HepG2 (cell line): ENCODE results near the gene COG4. TPM values are rescaled to one million over a fixed set of nuclear protein-coding genes. Genes with fewer than 3 reads are reported as not detected.

Experiments used
- ADNP ChIP-seq: sonication (generic); formaldehyde crosslinking; IDR thresholded peaks from 2 replicates; pipeline ENCODE4 v1.4.0; 2020; ENCODE audit warnings: missing genetic modification reagents
- BCL6 ChIP-seq: IDR thresholded peaks from 2 replicates; pipeline ENCODE4 v1.6.1; 2016; ENCODE audit warnings: missing genetic modification reagents, missing compliant biosample characterization
- BORCS8-MEF2B ChIP-seq: sonication (generic); formaldehyde crosslinking; IDR thresholded peaks from 2 replicates; pipeline ENCODE4 v1.8.0; 2022; ENCODE audit warnings: mild to moderate bottlenecking, missing genetic modification reagents
- CERS6 ChIP-seq: sonication (generic); formaldehyde crosslinking; IDR thresholded peaks from 2 replicates; pipeline ENCODE4 v1.5.0; 2020; ENCODE audit warnings: missing genetic modification reagents
- DBP ChIP-seq: sonication (generic); formaldehyde crosslinking; IDR thresholded peaks from 2 replicates; pipeline ENCODE4 v1.4.0; 2020; ENCODE audit warnings: missing genetic modification reagents; ENCODE audit errors: not compliant biosample characterization
- HNF4G ChIP-seq, 2 experiments: sonication (generic) in 1 of 2; formaldehyde crosslinking in 1 of 2; IDR thresholded peaks; 2 replicates each; pipeline versions ENCODE4 v1.4.0 to v1.6.1; 2011 to 2020; ENCODE audit warnings: borderline replicate concordance in 2 of 2, low read depth in 2 of 2, mild to moderate bottlenecking in 2 of 2, low read length in 1 of 2, missing genetic modification reagents in 1 of 2, moderate library complexity in 1 of 2
- HNRNPH1 ChIP-seq: fragments of 200-400 bp; formaldehyde crosslinking; optimal IDR thresholded peaks from 2 replicates; pipeline ENCODE3; 2017; ENCODE audit warnings: mild to moderate bottlenecking, low read depth, low read length
- JUND ChIP-seq: sonication (generic); formaldehyde crosslinking; IDR thresholded peaks from 2 replicates; pipeline ENCODE4 v1.8.0; 2022; ENCODE audit warnings: mild to moderate bottlenecking, missing genetic modification reagents
- MATR3 ChIP-seq: sonication (generic); formaldehyde crosslinking; IDR thresholded peaks from 2 replicates; pipeline ENCODE4 v1.4.0; 2020; ENCODE audit warnings: missing genetic modification reagents
- MED1 ChIP-seq: sonication (generic); formaldehyde crosslinking; IDR thresholded peaks from 2 replicates; pipeline ENCODE4 v1.4.0; 2020; ENCODE audit warnings: missing genetic modification reagents
- MEF2D ChIP-seq: sonication (generic); formaldehyde crosslinking; IDR thresholded peaks from 2 replicates; pipeline ENCODE4 v1.5.1; 2020; ENCODE audit warnings: mild to moderate bottlenecking, missing genetic modification reagents
- MYC ChIP-seq: sonication (generic); formaldehyde crosslinking; IDR thresholded peaks from 2 replicates; pipeline ENCODE4 v1.9.0; 2021; ENCODE audit warnings: missing genetic modification reagents, borderline replicate concordance
- PRPF4 ChIP-seq: fragments of 200-400 bp; formaldehyde crosslinking; IDR thresholded peaks from 2 replicates; pipeline ENCODE4 v1.6.1; 2016; ENCODE audit warnings: low read length, low read depth; ENCODE audit not compliant: poor library complexity, severe bottlenecking
- RBM22 ChIP-seq: fragments of 200-400 bp; formaldehyde crosslinking; optimal IDR thresholded peaks from 2 replicates; pipeline ENCODE3; 2017; ENCODE audit warnings: mild to moderate bottlenecking, low read length, moderate library complexity
- RFXANK ChIP-seq: IDR thresholded peaks from 2 replicates; pipeline ENCODE4 v1.6.1; 2016
- TCF7L2 ChIP-seq: IDR thresholded peaks from 2 replicates; pipeline ENCODE4 v1.6.1; 2011; ENCODE audit warnings: mild to moderate bottlenecking, low read depth, low read length, moderate library complexity
- XRCC5 ChIP-seq: fragments of 200-400 bp; formaldehyde crosslinking; optimal IDR thresholded peaks from 2 replicates; pipeline ENCODE3; 2017; ENCODE audit warnings: mild to moderate bottlenecking, low read length
- ZNF253 ChIP-seq: sonication (generic); formaldehyde crosslinking; IDR thresholded peaks from 2 replicates; pipeline ENCODE4 v1.8.0; 2022; ENCODE audit warnings: mild to moderate bottlenecking, missing genetic modification reagents, borderline replicate concordance
- ZNF318 ChIP-seq: sonication (generic); formaldehyde crosslinking; IDR thresholded peaks from 2 replicates; pipeline ENCODE4 v1.4.0; 2020; ENCODE audit warnings: mild to moderate bottlenecking, missing genetic modification reagents
- ZNF496 ChIP-seq: sonication (generic); formaldehyde crosslinking; IDR thresholded peaks from 2 replicates; pipeline ENCODE4 v1.8.1; 2023; ENCODE audit warnings: mild to moderate bottlenecking, moderate library complexity, missing genetic modification reagents; ENCODE audit not compliant: insufficient replicate concordance
- ZNF740 ChIP-seq: sonication (generic); formaldehyde crosslinking; IDR thresholded peaks from 2 replicates; pipeline ENCODE4 v1.4.0; 2020; ENCODE audit warnings: missing genetic modification reagents
- polyA plus RNA-seq, 8 experiments: library from polyadenylated mRNA; depleted of rRNA in 3 of 8; stranded (reverse) in 7 of 8; unstranded in 1 of 8; fragments of >200 nt; fragmentation: Illumina TruSeq in 4 of 8; extraction: Trizol in 4 of 8; gene quantifications; 2 replicates each; pipeline versions ENCODE4 v1.2.1 to v1.2.3, GENCODE V29; 2011 to 2016; ENCODE audit warnings: low read depth in 4 of 8, missing spikeins in 1 of 8, mixed read lengths in 1 of 8; ENCODE audit not compliant: insufficient read depth in 1 of 8
- total RNA-seq, 5 experiments: library from RNA; depleted of rRNA; stranded (reverse); fragments of >200 nt; fragmentation: Illumina TruSeq; extraction: Trizol; gene quantifications; 2 replicates each; pipeline ENCODE4 v1.2.3, GENCODE V29; 2016; ENCODE audit warnings: low read depth in 1 of 5

Gene COG4
- total and polyA plus RNA-seq, 2 of the 13 experiments (the other 11 are each of a cell fraction or from before 2014, with no cell fraction given) = 51.1 to 73.8 TPM

GRCh38 chr16:70437017-70437581, 86.3 kb downstream of the COG4 start (continued):
- TF ChIP-seq ZNF318 (CRISPR knock-in tag) (no peak), BORCS8-MEF2B (no peak), MYC (CRISPR knock-in tag) (no peak), ZNF253 (CRISPR knock-in tag) (no peak), ZNF740 (CRISPR knock-in tag) (no peak), XRCC5 (no peak), HNF4G (IDR thresholded peaks at IDR 0.05; ENCODE audit: borderline replicate concordance, low read depth, low read length) (no peak), HNF4G (CRISPR knock-in tag; IDR thresholded peaks at IDR 0.05; ENCODE audit: borderline replicate concordance, low read depth) (no peak), HNRNPH1 (no peak), PRPF4 (no peak), JUND (CRISPR knock-in tag) (no peak), TCF7L2 (no peak), ADNP (CRISPR knock-in tag) (no peak), CERS6 (no peak), BCL6 (CRISPR knock-in tag) (peak; percentile 37; the same call in 1 of the 2 replicates), DBP (CRISPR knock-in tag) (no peak), ZNF496 (CRISPR knock-in tag) (no peak), RFXANK (CRISPR knock-in tag) (no peak), MED1 (CRISPR knock-in tag) (peak; percentile 9; the same call in 1 of the 2 replicates), MEF2D (no peak), RBM22 (no peak), MATR3 (CRISPR knock-in tag) (no peak)
